Neural progenitor cell (in vitro differentiated cells): ENCODE data around the gene FYCO1. TPM values are rescaled to one million over a fixed set of nuclear protein-coding genes. Genes with fewer than 3 reads are reported as not detected.

ENCODE experiments used
- DNase-seq: peaks from one replicate; pipeline ENCODE4 v3.0.0-alpha.2; 2016; ENCODE audit warnings: low spot score
- H2AFZ ChIP-seq: fragments of 200-600 bp; sonication (generic); replicated peaks from 2 replicates; pipeline ENCODE4 v1.6.1; 2016; ENCODE audit warnings: antibody characterized with exemption
- H3F3A ChIP-seq: fragments of 200-600 bp; sonication (generic); 2 replicates; pipeline ENCODE4 v1.6.1; 2016; ENCODE audit warnings: antibody characterized with exemption, low read depth
- H3K27ac ChIP-seq: fragments of 200-600 bp; sonication (generic); 2 replicates; pipeline ENCODE4 v1.5.1; 2016; ENCODE audit warnings: mild to moderate bottlenecking
- H3K27me3 ChIP-seq: fragments of 200-600 bp; sonication (generic); 2 replicates; pipeline ENCODE4 v1.6.1; 2016; ENCODE audit warnings: mild to moderate bottlenecking, moderate library complexity
- H3K36me3 ChIP-seq: fragments of 200-600 bp; sonication (generic); 2 replicates; pipeline ENCODE4 v1.5.1; 2016
- H3K4me1 ChIP-seq: fragments of 200-600 bp; sonication (generic); 2 replicates; pipeline ENCODE4 v1.6.1; 2016; ENCODE audit warnings: mixed run types
- H3K4me2 ChIP-seq: fragments of 200-600 bp; sonication (generic); 2 replicates; pipeline ENCODE4 v1.6.1; 2016
- H3K4me3 ChIP-seq: fragments of 200-600 bp; sonication (generic); 2 replicates; pipeline ENCODE4 v1.5.1; 2016
- H3K79me2 ChIP-seq: fragments of 200-600 bp; sonication (generic); 2 replicates; pipeline ENCODE4 v1.6.1; 2016; ENCODE audit warnings: low read depth
- H3K9ac ChIP-seq: fragments of 200-600 bp; sonication (generic); 2 replicates; pipeline ENCODE4 v1.6.1; 2016
- H3K9me3 ChIP-seq: fragments of 200-600 bp; sonication (generic); 2 replicates; pipeline ENCODE4 v1.5.1; 2016; ENCODE audit warnings: low read depth
- H4K20me1 ChIP-seq: fragments of 200-600 bp; sonication (generic); 2 replicates; pipeline ENCODE4 v1.6.1; 2016; ENCODE audit warnings: low read depth
- H3K27ac Mint-ChIP-seq: 3 replicates; pipeline ENCODE4 v1.8.0; 2021; ENCODE audit warnings: mixed read lengths
- H3K27me3 Mint-ChIP-seq: 2 replicates; pipeline ENCODE4 v1.8.0; 2022; ENCODE audit warnings: low read depth, mild to moderate bottlenecking, inconsistent platforms, moderate library complexity, mixed read lengths; ENCODE audit not compliant: insufficient read depth
- H3K36me3 Mint-ChIP-seq: 3 replicates; pipeline ENCODE4 v1.8.0; 2021; ENCODE audit warnings: mixed read lengths
- H3K4me1 Mint-ChIP-seq: 3 replicates; pipeline ENCODE4 v1.8.0; 2021; ENCODE audit warnings: mixed read lengths
- H3K4me3 Mint-ChIP-seq: 3 replicates; pipeline ENCODE4 v1.8.0; 2021; ENCODE audit warnings: mild to moderate bottlenecking, moderate library complexity, mixed read lengths
- H3K9me3 Mint-ChIP-seq: 3 replicates; pipeline ENCODE4 v1.8.0; 2020; ENCODE audit warnings: mixed read lengths
- EZH2 ChIP-seq: fragments of 200-600 bp; sonication (generic); IDR thresholded peaks from 2 replicates; pipeline ENCODE4 v1.6.1; 2017; ENCODE audit warnings: antibody characterized with exemption, mild to moderate bottlenecking, moderate library complexity
- EZH2phosphoT487 ChIP-seq: fragments of 200-600 bp; sonication (generic); IDR thresholded peaks from 2 replicates; pipeline ENCODE4 v1.6.1; 2017; ENCODE audit warnings: antibody characterized with exemption
- total RNA-seq: library from RNA; depleted of rRNA; stranded (reverse); fragments of >200 nt; gene quantifications from 2 replicates; pipeline ENCODE4 v1.2.3, GENCODE V29; 2015; ENCODE audit warnings: low replicate concordance
- TF ChIP-seq, protein P1 (sequence below): fragments of 200-600 bp; sonication (generic); IDR thresholded peaks from 2 replicates; pipeline ENCODE4 v1.5.1; 2017; ENCODE audit warnings: antibody characterized with exemption, mild to moderate bottlenecking

Gene FYCO1
- total RNA-seq, 1 donor from 2014 or later = 6.8 TPM

DNA sequence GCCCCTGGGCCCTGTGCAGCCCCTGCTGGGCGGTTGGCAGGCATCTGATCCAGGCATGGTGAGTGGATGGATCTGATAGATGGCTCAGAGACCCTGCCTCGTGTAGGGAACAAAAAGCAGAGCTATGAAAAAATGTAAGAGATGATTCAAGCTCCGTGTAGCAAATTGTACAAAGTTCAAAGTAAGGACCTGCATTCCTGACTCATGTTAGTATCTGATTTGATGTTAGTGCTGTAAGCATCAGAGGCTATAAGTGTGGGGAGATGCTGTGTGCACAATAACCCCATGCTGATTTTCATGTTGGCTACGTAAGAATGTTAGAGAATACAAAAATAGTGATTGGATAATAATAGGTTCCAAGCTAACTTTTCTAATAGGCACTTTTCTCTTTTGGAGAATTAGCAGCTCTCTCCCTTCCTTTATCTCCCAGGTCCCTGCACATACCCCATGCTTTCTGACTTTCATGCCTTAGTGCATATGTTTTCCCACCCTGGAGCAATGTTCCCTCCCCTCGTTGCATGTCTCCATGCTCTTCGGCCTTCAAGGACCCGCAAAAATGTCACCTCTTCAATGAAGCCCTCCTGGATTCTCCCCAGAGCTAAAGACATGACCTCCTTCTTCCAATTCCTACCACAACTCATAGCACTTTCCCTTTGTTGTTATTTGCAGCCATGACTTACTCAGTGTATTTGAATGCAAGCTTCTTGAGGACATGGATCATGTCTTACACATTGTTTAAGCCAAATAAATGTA is 107.7 kb downstream of the FYCO1 start:
- H4K20me1 ChIP-seq = no peaks in the 10 kb centered on the region
- no peak overlapping the region for H3K27ac Mint-ChIP-seq
- H3K36me3 Mint-ChIP-seq = no peaks in the 10 kb centered on the region

DNA sequence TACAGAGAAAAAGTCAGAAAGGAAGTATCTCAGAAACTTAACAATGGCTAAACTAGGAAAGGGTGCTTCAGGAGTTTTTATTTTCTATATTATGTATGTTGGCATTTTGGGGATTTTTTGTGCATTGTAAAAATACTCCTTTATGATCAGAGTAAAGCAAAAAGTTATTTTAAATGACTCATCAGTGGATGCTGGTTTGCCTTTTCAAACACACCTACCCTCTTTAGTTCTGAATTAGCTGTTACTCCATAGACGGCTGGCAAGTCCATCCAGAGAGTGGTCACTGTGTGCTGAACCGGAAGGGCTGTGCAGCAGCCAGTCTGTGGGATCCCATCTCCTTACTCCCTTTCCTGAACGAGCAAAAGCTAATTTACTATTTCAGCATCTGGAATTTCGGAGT is 108.3 kb downstream of the FYCO1 start:
- H3K27ac Mint-ChIP-seq = no peak overlapping the region
- Histone ChIP-seq H3K9me3 (no peaks in the 10 kb centered on the region), H3K4me2 (no peak overlapping the region), H4K20me1 (no peaks in the 10 kb centered on the region), H3K79me2 (no peaks in the 10 kb centered on the region), H3K4me1 (no peaks in the 10 kb centered on the region), H2AFZ (no peak overlapping the region), H3K9ac (no peak overlapping the region), H3K36me3 (no peaks in the 10 kb centered on the region), H3F3A (no peaks in the 10 kb centered on the region), H3K27ac (no peak overlapping the region), H3K27me3 (no peaks in the 10 kb centered on the region), H3K4me3 (no peak overlapping the region)
- DNase-seq = no peak
- H3K9me3 Mint-ChIP-seq = no peaks in the 10 kb centered on the region
- peaks cover 2% of the 10 kb centered on the region for H3K27me3 Mint-ChIP-seq
- no peak overlapping the region for H3K4me3 Mint-ChIP-seq
- no peaks in the 10 kb centered on the region for H3K36me3 Mint-ChIP-seq
- TF ChIP-seq, protein P1, sequence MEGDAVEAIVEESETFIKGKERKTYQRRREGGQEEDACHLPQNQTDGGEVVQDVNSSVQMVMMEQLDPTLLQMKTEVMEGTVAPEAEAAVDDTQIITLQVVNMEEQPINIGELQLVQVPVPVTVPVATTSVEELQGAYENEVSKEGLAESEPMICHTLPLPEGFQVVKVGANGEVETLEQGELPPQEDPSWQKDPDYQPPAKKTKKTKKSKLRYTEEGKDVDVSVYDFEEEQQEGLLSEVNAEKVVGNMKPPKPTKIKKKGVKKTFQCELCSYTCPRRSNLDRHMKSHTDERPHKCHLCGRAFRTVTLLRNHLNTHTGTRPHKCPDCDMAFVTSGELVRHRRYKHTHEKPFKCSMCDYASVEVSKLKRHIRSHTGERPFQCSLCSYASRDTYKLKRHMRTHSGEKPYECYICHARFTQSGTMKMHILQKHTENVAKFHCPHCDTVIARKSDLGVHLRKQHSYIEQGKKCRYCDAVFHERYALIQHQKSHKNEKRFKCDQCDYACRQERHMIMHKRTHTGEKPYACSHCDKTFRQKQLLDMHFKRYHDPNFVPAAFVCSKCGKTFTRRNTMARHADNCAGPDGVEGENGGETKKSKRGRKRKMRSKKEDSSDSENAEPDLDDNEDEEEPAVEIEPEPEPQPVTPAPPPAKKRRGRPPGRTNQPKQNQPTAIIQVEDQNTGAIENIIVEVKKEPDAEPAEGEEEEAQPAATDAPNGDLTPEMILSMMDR = no peak
- TF ChIP-seq EZH2phosphoT487 = no peak
- peaks cover 4% of the 10 kb centered on the region for H3K4me1 Mint-ChIP-seq

More for the DNA sequence above, 107.7 kb downstream of the FYCO1 start:
- Mint-ChIP-seq H3K9me3 (no peaks in the 10 kb centered on the region), H3K27me3 (peaks cover 2% of the 10 kb centered on the region), H3K4me1 (peaks cover 4% of the 10 kb centered on the region), H3K4me3 (no peak overlapping the region)
- no peaks in the 10 kb centered on the region for H3K27me3 ChIP-seq
- no peaks in the 10 kb centered on the region for H3K36me3 ChIP-seq
- no peak overlapping the region for H3K4me2 ChIP-seq
- H3K27ac ChIP-seq = no peak overlapping the region
- H3K4me1 ChIP-seq = no peaks in the 10 kb centered on the region
- no peaks in the 10 kb centered on the region for H3F3A ChIP-seq
- H3K9ac ChIP-seq = no peak overlapping the region
- no peaks in the 10 kb centered on the region for H3K79me2 ChIP-seq
- no peak for DNase-seq
- no peaks in the 10 kb centered on the region for H3K9me3 ChIP-seq
- no peak overlapping the region for H3K4me3 ChIP-seq
- TF ChIP-seq, protein P1 = no peak
- TF ChIP-seq EZH2 (no peak), EZH2phosphoT487 (no peak)
- H2AFZ ChIP-seq = no peak overlapping the region

DNA sequence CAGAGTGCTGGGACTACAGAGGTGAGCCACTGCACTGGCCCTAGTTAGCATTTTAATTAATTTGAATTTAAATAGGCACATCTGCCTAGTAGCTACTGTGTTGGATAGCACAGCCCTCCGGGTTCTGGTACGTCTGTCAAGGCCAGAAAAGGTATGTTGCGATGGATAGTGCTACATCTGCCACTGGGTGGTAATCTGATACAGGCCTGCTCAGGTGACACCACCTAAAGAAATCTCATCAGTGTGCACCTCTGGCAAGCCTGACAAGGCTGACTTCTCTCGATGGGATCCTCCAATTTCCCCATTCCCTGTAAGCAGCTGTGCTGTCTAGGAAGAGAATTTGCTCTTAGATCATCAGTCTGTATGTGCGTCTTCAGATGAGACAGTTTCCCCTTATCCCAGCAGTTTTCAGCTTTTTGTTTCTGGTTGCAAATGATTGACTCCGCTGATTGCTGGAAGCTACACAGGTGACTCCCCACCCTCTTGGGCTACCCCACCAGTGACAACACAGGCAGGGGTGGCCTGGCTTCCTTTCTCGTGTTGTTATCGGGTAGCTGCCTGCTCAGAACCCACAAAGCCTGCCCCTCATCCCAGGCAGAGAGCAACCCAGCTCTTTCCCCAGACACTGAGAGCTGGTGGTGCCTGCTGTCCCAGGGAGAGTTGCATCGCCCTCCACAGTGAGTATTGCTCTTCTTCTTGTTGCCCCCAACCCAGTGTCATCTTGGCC is 109.5 kb downstream of the FYCO1 start, which contains the start of gene CCR9:
TSS of gene CCR9 (plus strand) at position 565 of the 727 bp plus-strand sequence. CDS start 8,391 bp downstream, outside the sequence.
- no peak within 1 kb of the TSS for H2AFZ ChIP-seq
- Mint-ChIP-seq H3K9me3 (no peaks in the 10 kb centered on the region), H3K27me3 (peaks cover 2% of the 10 kb centered on the region), H3K4me3 (no peak within 1 kb of the TSS), H3K4me1 (peaks cover 4% of the 10 kb centered on the region), H3K27ac (no peak within 1 kb of the TSS), H3K36me3 (no peaks in the 10 kb centered on the region)
- no peaks in the 10 kb centered on the region for H3K4me1 ChIP-seq
- H3K4me3 ChIP-seq = no peak within 1 kb of the TSS
- no peaks in the 10 kb centered on the region for H3K27me3 ChIP-seq
- no peaks in the 10 kb centered on the region for H4K20me1 ChIP-seq
- H3F3A ChIP-seq = no peaks in the 10 kb centered on the region
- no peak for DNase-seq
- TF ChIP-seq EZH2 (no peak), EZH2phosphoT487 (no peak)
- TF ChIP-seq, protein P1 = no peak
- H3K9ac ChIP-seq = no peak within 1 kb of the TSS
- no peak within 1 kb of the TSS for H3K4me2 ChIP-seq
- no peak within 1 kb of the TSS for H3K27ac ChIP-seq
- no peaks in the 10 kb centered on the region for H3K36me3 ChIP-seq
- H3K9me3 ChIP-seq = no peaks in the 10 kb centered on the region
- H3K79me2 ChIP-seq = no peaks in the 10 kb centered on the region
